Melanocyte of skin (primary cell): ENCODE data around the gene EPN2. TPM values are rescaled to one million over a fixed set of nuclear protein-coding genes. Genes with fewer than 3 reads are reported as not detected.

Experiments used
- small RNA-seq, 2 donors: library from RNA; depleted of rRNA; stranded (forward); fragments of <200 nt; gene quantifications; one replicate each; pipeline ENCODE3, GENCODE V24; 2012
- total RNA-seq, 2 donors: library from RNA; depleted of rRNA; stranded (reverse); fragments of >200 nt; gene quantifications; 2 replicates each; pipeline ENCODE4 v1.2.3, GENCODE V29; 2012

EPN2 gene
- 10 to 100 TPM; 18.3 to 18.6 TPM for total RNA-seq

DNA sequence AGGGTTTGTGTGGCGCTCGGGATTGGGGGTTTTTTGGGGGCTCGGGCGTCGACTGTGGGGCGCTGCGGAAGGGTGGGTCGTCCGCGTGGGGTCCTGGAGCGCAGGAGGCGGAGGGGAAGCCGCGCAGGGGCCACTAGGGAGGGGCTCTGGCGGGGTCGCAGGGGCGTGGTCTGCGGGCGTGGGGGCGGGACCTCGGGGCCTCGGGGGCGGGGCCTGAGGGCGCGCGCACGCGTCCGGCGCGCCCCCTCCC is at the start of gene EPN2:
Gene EPN2 (plus strand): TSS at position 228 of the 250 bp plus-strand sequence. CDS start 45,754 bp downstream, outside the sequence.

DNA sequence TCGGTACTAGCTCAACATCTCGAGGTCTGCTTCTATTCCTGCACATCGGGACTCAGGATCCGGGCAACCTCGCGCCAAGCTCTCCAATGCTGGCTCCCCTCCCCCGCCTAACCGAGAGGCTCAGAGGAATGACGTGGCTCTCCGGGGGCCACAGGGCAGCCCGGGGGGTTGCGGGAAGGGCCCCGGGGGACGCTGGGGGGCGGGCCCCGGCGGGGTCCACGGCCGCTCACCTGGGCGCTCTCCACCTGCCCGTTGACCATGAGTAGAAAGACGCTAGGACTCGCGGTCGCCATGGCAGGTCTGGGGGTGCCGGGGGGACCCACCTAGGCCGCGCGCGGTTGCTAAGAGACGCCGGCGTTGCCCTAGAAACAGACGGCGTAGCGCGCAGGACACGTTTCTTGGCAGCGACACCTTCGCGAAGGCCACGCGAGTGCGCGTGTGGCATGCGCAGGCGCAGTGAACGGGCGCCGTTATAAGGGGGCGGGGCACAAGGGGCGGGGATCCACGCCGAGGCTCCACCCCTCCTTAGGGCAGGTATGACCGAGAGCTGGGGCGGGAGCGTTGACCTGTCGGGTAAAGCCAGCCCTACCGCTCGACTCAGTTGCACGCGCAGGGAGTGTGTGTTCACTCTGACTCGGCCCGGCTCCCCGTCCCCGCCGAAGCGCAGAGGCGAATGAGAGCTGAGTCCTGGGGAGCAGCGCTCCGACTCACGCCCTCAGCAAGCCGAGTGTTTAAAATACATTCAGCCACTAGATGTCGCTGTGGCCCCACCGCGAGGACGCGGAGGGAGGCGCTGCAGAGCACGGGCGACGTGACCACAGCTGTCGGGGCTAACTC is 125.3 kb downstream of the EPN2 start, which contains the start of gene B9D1:
Gene B9D1 (minus strand): TSS at position 447 of the 837 bp plus-strand sequence. CDS start 154 bp downstream, at position 293.

DNA sequence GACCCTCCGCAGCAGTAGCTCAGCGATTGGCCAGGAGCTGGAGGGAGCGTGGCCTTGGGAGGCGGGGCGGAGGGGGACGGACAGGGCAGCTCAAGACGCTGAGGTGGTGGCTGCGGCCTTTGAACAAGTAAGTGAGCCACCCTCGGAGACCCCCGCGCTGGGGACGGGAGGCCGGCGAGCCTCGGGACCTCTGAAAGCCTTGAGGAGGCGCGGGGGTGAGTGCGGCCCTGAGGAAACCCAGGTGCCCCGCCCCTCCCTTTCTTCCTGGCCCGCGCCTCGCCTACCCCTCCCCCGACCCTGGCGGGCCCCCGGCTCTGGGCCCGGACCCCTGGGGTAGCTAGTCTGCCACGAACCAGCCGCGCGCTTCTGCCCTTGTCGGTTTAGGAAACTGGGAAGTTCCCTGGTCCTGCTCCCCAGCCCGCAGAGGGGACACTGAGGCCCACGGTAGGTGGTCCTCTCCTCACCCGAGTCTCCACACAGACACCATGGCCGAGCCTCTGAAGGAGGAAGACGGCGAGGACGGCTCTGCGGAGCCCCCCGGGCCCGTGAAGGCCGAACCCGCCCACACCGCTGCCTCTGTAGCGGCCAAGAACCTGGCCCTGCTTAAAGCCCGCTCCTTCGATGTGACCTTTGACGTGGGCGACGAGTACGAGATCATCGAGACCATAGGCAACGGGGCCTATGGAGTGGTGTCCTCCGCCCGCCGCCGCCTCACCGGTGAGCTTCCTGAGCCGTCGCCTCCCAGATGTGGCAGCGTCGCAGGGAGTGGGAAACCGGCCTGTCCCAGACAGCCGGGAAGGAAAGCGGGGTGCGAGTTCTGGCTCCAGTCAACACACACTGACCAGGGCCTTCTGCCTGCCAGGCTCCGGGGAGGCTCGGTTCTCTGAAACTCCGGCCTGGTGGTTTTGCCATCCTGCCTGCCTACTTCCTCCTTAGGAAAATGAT is 141.5 kb downstream of the EPN2 start, which contains the start of gene MAPK7:
Gene MAPK7 (plus strand): TSS at position 83 of the 945 bp plus-strand sequence. CDS start 403 bp downstream, at position 486.

Small RNA genes within 50 kb of the gene (small RNA-seq; reads per million reads assigned to genes)
- 3.1 to 4.5 reads per million in 2 donors for gene MIR1180

Other genes with a start within 250 kb of the EPN2 start
- 1 to 10 TPM; 4.0 to 4.1 TPM for gene FAM83G, start 232.6 kb upstream of the EPN2 start, total RNA-seq
- gene GRAP, start 190.4 kb upstream of the EPN2 start, total RNA-seq, result not detected
- under 1 TPM in 1 of 2 donors, not detected in 1; 0.67 TPM for gene GRAPL, start 109.8 kb upstream of the EPN2 start, total RNA-seq
- gene B9D1, start 125.4 kb downstream of the EPN2 start, total RNA-seq, result 10 to 100 TPM; 18.9 to 20.0 TPM
- gene MAPK7, start 141.1 kb downstream of the EPN2 start, total RNA-seq, result 10 to 100 TPM in 1 of 2 donors, 1 to 10 TPM in 1; 9.7 to 11.0 TPM
- gene MFAP4, start 149.8 kb downstream of the EPN2 start, total RNA-seq, result not detected
- under 1 TPM in 1 of 2 donors, not detected in 1; under 0.01 TPM for gene RNF112, start 173.9 kb downstream of the EPN2 start, total RNA-seq